Thyroid gland (tissue), 4 donors: Measurements from ENCODE around the gene GSTCD.
"Not testable (repeated sequence)": the region's sequence is repeated elsewhere in the genome, so short reads cannot be mapped to it uniquely, and the experiment has no call there.

ENCODE experiments used
- POLR2A ChIP-seq, 2 donors: fragments of 450-650 bp; IDR thresholded peaks; one replicate each; pipeline ENCODE4 v1.6.1; 2017; ENCODE audit warnings: antibody characterized with exemption in 2 of 2, mild to moderate bottlenecking in 2 of 2, moderate library complexity in 1 of 2
- TF ChIP-seq, protein P1 (sequence below), 6 experiments: fragments of 200-600 bp in 3 of 6; fragments of 450-650 bp in 3 of 6; sonication (generic) in 3 of 6; IDR thresholded peaks; one replicate each; pipeline ENCODE4 v1.5.1; 2016 to 2019; ENCODE audit warnings: antibody characterized with exemption in 6 of 6, mild to moderate bottlenecking in 2 of 6, inconsistent platforms in 1 of 6, moderate library complexity in 1 of 6

DNA sequence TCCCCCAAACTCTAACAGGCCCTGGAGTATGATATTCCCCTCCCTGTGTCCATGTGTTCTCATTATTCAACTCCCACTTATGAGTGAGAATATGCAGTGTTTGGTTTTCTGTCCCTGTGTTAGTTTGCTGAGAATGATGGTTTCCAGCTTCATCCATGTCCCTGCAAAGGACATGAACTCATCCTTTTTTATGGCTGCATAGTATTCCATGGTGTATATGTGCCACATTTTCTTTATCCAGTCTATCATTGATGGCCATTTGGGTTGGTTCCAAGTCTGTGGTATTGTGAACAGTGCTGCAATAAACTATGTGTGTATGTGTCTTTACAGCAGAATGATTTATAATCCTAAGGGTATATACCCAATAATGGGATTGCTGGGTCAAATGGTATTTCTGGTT is 61.9 kb downstream of the GSTCD start:
- TF ChIP-seq, protein P1, sequence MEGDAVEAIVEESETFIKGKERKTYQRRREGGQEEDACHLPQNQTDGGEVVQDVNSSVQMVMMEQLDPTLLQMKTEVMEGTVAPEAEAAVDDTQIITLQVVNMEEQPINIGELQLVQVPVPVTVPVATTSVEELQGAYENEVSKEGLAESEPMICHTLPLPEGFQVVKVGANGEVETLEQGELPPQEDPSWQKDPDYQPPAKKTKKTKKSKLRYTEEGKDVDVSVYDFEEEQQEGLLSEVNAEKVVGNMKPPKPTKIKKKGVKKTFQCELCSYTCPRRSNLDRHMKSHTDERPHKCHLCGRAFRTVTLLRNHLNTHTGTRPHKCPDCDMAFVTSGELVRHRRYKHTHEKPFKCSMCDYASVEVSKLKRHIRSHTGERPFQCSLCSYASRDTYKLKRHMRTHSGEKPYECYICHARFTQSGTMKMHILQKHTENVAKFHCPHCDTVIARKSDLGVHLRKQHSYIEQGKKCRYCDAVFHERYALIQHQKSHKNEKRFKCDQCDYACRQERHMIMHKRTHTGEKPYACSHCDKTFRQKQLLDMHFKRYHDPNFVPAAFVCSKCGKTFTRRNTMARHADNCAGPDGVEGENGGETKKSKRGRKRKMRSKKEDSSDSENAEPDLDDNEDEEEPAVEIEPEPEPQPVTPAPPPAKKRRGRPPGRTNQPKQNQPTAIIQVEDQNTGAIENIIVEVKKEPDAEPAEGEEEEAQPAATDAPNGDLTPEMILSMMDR (IDR thresholded peaks at IDR 0.05): not testable (repeated sequence)
- not testable (repeated sequence) for TF ChIP-seq POLR2A (IDR thresholded peaks at IDR 0.05)
